OCI-LY7 (cell line): ENCODE data around the gene NAGPA. TPM values are rescaled to one million over a fixed set of nuclear protein-coding genes. Genes with fewer than 3 reads are reported as not detected.
"Not testable (repeated sequence)": the region's sequence is repeated elsewhere in the genome, so short reads cannot be mapped to it uniquely, and the experiment has no call there.

Experiments used
- BruUV-seq: library from RNA; stranded (reverse); fragments of 400-500 nt; replicated peaks from 2 replicates; lab custom pipeline; 2021; lab: Mats Ljungman, UMichigan
- CTCF ChIA-PET: fragments of 300-600 bp; sonication (Branson Sonifier 250); formaldehyde crosslinking; loops from one replicate; lab custom pipeline; 2022; ENCODE audit warnings: antibody characterized with exemption; ENCODE audit not compliant: unreplicated experiment; lab: Charles Lee
- POLR2A ChIA-PET: fragments of 300-600 bp; sonication (Branson Sonifier 250); formaldehyde crosslinking; loops from one replicate; lab custom pipeline; 2022; ENCODE audit warnings: antibody characterized with exemption; lab: Charles Lee
- DNase-seq: peaks from one replicate; pipeline ENCODE4 v3.0.0-alpha.2; 2015; ENCODE audit warnings: low spot score
- H2AFZ ChIP-seq: fragments of 200-600 bp; sonication (generic), shearing (Covaris generic); 2 replicates; pipeline ENCODE4 v1.6.1; 2014; ENCODE audit warnings: mild to moderate bottlenecking, antibody characterized with exemption, low read length, moderate library complexity
- H3K27ac ChIP-seq: fragments of 200-600 bp; sonication (generic); 2 replicates; pipeline ENCODE4 v1.5.1; 2014; ENCODE audit warnings: mixed run types, low read depth, mild to moderate bottlenecking, moderate library complexity, low read length, inconsistent platforms; ENCODE audit not compliant: poor library complexity, severe bottlenecking
- H3K36me3 ChIP-seq: fragments of 200-600 bp; sonication (generic); 2 replicates; pipeline ENCODE4 v1.6.1; 2014; ENCODE audit warnings: mild to moderate bottlenecking, antibody characterized with exemption, low read length, moderate library complexity, mixed read lengths; ENCODE audit not compliant: insufficient read depth
- H3K4me1 ChIP-seq: fragments of 200-600 bp; sonication (generic); 2 replicates; pipeline ENCODE4 v1.5.1; 2014; ENCODE audit warnings: mild to moderate bottlenecking, low read length; ENCODE audit not compliant: insufficient read depth, poor library complexity, severe bottlenecking
- H3K4me2 ChIP-seq: fragments of 200-600 bp; sonication (generic); 2 replicates; pipeline ENCODE4 v1.6.1; 2014; ENCODE audit warnings: mild to moderate bottlenecking, low read length
- H3K4me3 ChIP-seq: fragments of 200-600 bp; sonication (generic); 2 replicates; pipeline ENCODE4 v1.5.1; 2014; ENCODE audit warnings: mild to moderate bottlenecking, low read depth, low read length; ENCODE audit not compliant: poor library complexity, severe bottlenecking
- H3K79me2 ChIP-seq: fragments of 200-600 bp; sonication (generic); 2 replicates; pipeline ENCODE4 v1.6.1; 2016; ENCODE audit warnings: low read depth, mild to moderate bottlenecking, low read length, moderate library complexity, mixed read lengths; ENCODE audit not compliant: insufficient read depth
- H3K9me2 ChIP-seq: fragments of 200-600 bp; sonication (generic); 2 replicates; pipeline ENCODE4 v1.6.1; 2016; ENCODE audit warnings: mild to moderate bottlenecking, low read length, mixed read lengths; ENCODE audit not compliant: insufficient read depth
- H3K9me3 ChIP-seq: fragments of 200-600 bp; sonication (generic); 2 replicates; pipeline ENCODE4 v1.6.1; 2014; ENCODE audit warnings: mild to moderate bottlenecking, mixed run types, low read length, mixed read lengths
- H4K20me1 ChIP-seq: fragments of 200-600 bp; sonication (generic); 2 replicates; pipeline ENCODE4 v1.6.1; 2014; ENCODE audit warnings: mild to moderate bottlenecking, antibody characterized with exemption, low read length, moderate library complexity, mixed read lengths; ENCODE audit not compliant: insufficient read depth
- CTCF ChIP-seq: fragments of 200-600 bp; sonication (generic); conservative IDR thresholded peaks from 2 replicates; pipeline ENCODE4 v1.5.1; 2014; ENCODE audit warnings: mild to moderate bottlenecking, antibody characterized with exemption, low read length, moderate library complexity, mixed read lengths
- EZH2phosphoT487 ChIP-seq: fragments of 200-600 bp; sonication (generic); IDR thresholded peaks from 2 replicates; pipeline ENCODE4 v1.6.1; 2018; ENCODE audit warnings: low read depth, borderline replicate concordance, mild to moderate bottlenecking, mixed run types, antibody characterized with exemption, low read length, moderate library complexity, mixed read lengths
- intact Hi-C: fragments of 100-400 bp; cut with micrococcal nuclease; formaldehyde crosslinking; loops from one replicate; pipeline ENCODE4 v1.10.0; 2022; ENCODE audit not compliant: unreplicated experiment
- total RNA-seq, 2 experiments: library from RNA; depleted of rRNA in 1 of 2; stranded (reverse); fragments of >200 nt in 1 of 2; shearing (Covaris generic) in 1 of 2; gene quantifications; 2 replicates each; pipeline ENCODE4 v1.2.3, GENCODE V29; 2014 to 2022

Gene NAGPA
- total RNA-seq, 2 experiments from 2014 or later, result 12.8 to 14.6 TPM

- no peak for DNase-seq
- no peaks in the 10 kb centered on the region for H3K4me1 ChIP-seq
- ChIA-PET CTCF (no interaction called here), POLR2A (no interaction called here)
- H3K9me2 ChIP-seq, result no peaks in the 10 kb centered on the region
- no peaks in the 10 kb centered on the region for H3K9me3 ChIP-seq
- no peak overlapping the region for H2AFZ ChIP-seq
- H3K4me3 ChIP-seq, result no peak overlapping the region
- H3K4me2 ChIP-seq, result no peak overlapping the region
- H3K36me3 ChIP-seq, result peaks cover 30% of the 10 kb centered on the region
- H3K27ac ChIP-seq, result no peak overlapping the region
- H3K79me2 ChIP-seq, result no peaks in the 10 kb centered on the region
- TF ChIP-seq CTCF (no peak), EZH2phosphoT487 (no peak)
- no TSS peak for BruUV-seq
- intact Hi-C loops, result no loop called here
- no peaks in the 10 kb centered on the region for H4K20me1 ChIP-seq
These were observed 44.9 kb upstream of the NAGPA start for GRCh38 chr16:5078626-5079025.

- Histone ChIP-seq H3K4me2 (no peak overlapping the region), H3K9me2 (no peaks in the 10 kb centered on the region), H3K79me2 (peaks cover 10% of the 10 kb centered on the region; the same call in 1 of the 2 replicates), H3K9me3 (no peaks in the 10 kb centered on the region), H3K4me3 (no peak overlapping the region), H3K27ac (no peak overlapping the region), H3K36me3 (peaks cover 37% of the 10 kb centered on the region), H2AFZ (no peak overlapping the region), H4K20me1 (no peaks in the 10 kb centered on the region), H3K4me1 (peaks cover 10% of the 10 kb centered on the region)
- no peak for TF ChIP-seq CTCF
- TF ChIP-seq EZH2phosphoT487, result no peak
- ChIA-PET CTCF (no interaction called here), POLR2A (no interaction called here)
- no peak for DNase-seq
- intact Hi-C loops, result no loop called here
- no TSS peak for BruUV-seq
These were observed 43.6 kb upstream of the NAGPA start for GRCh38 chr16:5077304-5077703.

GRCh38 chr16:5075637-5076036 is 41.9 kb upstream of the NAGPA start:
- H3K27ac ChIP-seq, result no peak overlapping the region
- H3K9me2 ChIP-seq, result no peaks in the 10 kb centered on the region
- peaks cover 37% of the 10 kb centered on the region for H3K36me3 ChIP-seq
- no peak for DNase-seq
- no TSS peak for BruUV-seq
- H3K79me2 ChIP-seq, result peaks cover 13% of the 10 kb centered on the region; the same call in 1 of the 2 replicates
- CTCF ChIA-PET, result no interaction called here
- POLR2A ChIA-PET, result no interaction called here
- intact Hi-C loops, result no loop called here
- H3K4me2 ChIP-seq, result no peak overlapping the region
- no peaks in the 10 kb centered on the region for H3K9me3 ChIP-seq
- H3K4me1 ChIP-seq, result peaks cover 19% of the 10 kb centered on the region
- no peak overlapping the region for H2AFZ ChIP-seq
- no peak overlapping the region for H3K4me3 ChIP-seq
- H4K20me1 ChIP-seq, result no peaks in the 10 kb centered on the region
- no peak for TF ChIP-seq EZH2phosphoT487
- TF ChIP-seq CTCF, result no peak

GRCh38 chr16:5073771-5074170 is 40.0 kb upstream of the NAGPA start:
- H3K9me2 ChIP-seq, H4K20me1 ChIP-seq, BruUV-seq, POLR2A ChIA-PET, H3K27ac ChIP-seq, CTCF ChIA-PET, DNase-seq, H2AFZ ChIP-seq, H3K4me2 ChIP-seq, H3K9me3 ChIP-seq, intact Hi-C loops, H3K4me3 ChIP-seq: not testable (repeated sequence)
- H3K79me2 ChIP-seq, result peaks cover 13% of the 10 kb centered on the region; the same call in 1 of the 2 replicates
- H3K4me1 ChIP-seq, result peaks cover 19% of the 10 kb centered on the region
- H3K36me3 ChIP-seq, result peaks cover 37% of the 10 kb centered on the region
